NCI-H187 (cell line): Measurements from ENCODE around the gene ABCA8.
"Not testable (repeated sequence)": the region's sequence is repeated elsewhere in the genome, so short reads cannot be mapped to it uniquely, and the experiment has no call there.

Experiments used
- DNase-seq, 2 experiments: peaks; one replicate each; lab custom pipeline; 2025; lab: John Stamatoyannopoulos, UW

The ABCA8 gene

GRCh38 chr17:68955181-68955841 is at the start of gene ABCA8:
ABCA8 (minus strand) TSS chr17:68955392; CDS start chr17:68942034, 13,358 bp downstream.
- no peak for DNase-seq

GRCh38 chr17:69004759-69005158 is 49.6 kb upstream of the ABCA8 start:
- DNase-seq, result not testable (repeated sequence)

- DNase-seq, result not testable (repeated sequence)
These were observed 44.6 kb upstream of the ABCA8 start for GRCh38 chr17:68999743-69000142.

- DNase-seq, result no peak
These were observed 37.9 kb upstream of the ABCA8 start for GRCh38 chr17:68993112-68993511.

- DNase-seq, result no peak
These were observed 32.8 kb upstream of the ABCA8 start for GRCh38 chr17:68987966-68988365.

- DNase-seq, result no peak
These were observed 26.1 kb upstream of the ABCA8 start for GRCh38 chr17:68981288-68981687.

- no peak for DNase-seq
These were observed 18.1 kb upstream of the ABCA8 start for GRCh38 chr17:68973098-68973846.

GRCh38 chr17:68972119-68972704 is 17.0 kb upstream of the ABCA8 start:
- no peak for DNase-seq

GRCh38 chr17:68969101-68969500 is 13.9 kb upstream of the ABCA8 start:
- no peak for DNase-seq

GRCh38 chr17:68963958-68964357 is 8.8 kb upstream of the ABCA8 start:
- no peak for DNase-seq

GRCh38 chr17:68961214-68961882 is 6.2 kb upstream of the ABCA8 start:
- no peak for DNase-seq

GRCh38 chr17:68959117-68959516 is 3.9 kb upstream of the ABCA8 start:
- not testable (repeated sequence) for DNase-seq

GRCh38 chr17:68957944-68958343 is 2.8 kb upstream of the ABCA8 start:
- no peak for DNase-seq

- no peak for DNase-seq
These were observed 871 bp downstream of the ABCA8 start for GRCh38 chr17:68954146-68954896.

GRCh38 chr17:68953340-68953997 is 1.7 kb downstream of the ABCA8 start:
- DNase-seq, result no peak

GRCh38 chr17:68950725-68951124 is 4.5 kb downstream of the ABCA8 start:
- no peak for DNase-seq

- not testable (repeated sequence) for DNase-seq
These were observed 7.3 kb downstream of the ABCA8 start for GRCh38 chr17:68947868-68948267.

GRCh38 chr17:68944435-68945035 is 10.7 kb downstream of the ABCA8 start:
- DNase-seq, result no peak

- not testable (repeated sequence) for DNase-seq
These were observed 11.4 kb downstream of the ABCA8 start for GRCh38 chr17:68943812-68944182.

- no peak for DNase-seq
These were observed 11.9 kb downstream of the ABCA8 start for GRCh38 chr17:68943123-68943811.
